ENCODE data around the gene TAF4. TPM values are rescaled to one million over a fixed set of nuclear protein-coding genes. Genes with fewer than 3 reads are reported as not detected.

TAF4 gene
- total and polyA plus RNA-seq, 2 of the 13 experiments (the other 11 are each of a cell fraction or from before 2014, with no cell fraction given) = 5.9 to 12.0 TPM

GRCh38 chr20:62065674-62066338 lies at the start of gene TAF4 (continued):
- TF ChIP-seq ZFP41 (CRISPR knock-in tag; IDR thresholded peaks at IDR 0.05; ENCODE audit: borderline replicate concordance) (no peak), ZNF746 (CRISPR knock-in tag; IDR thresholded peaks at IDR 0.05) (peak; percentile 49; the same call in 1 of the 2 replicates), TFDP2 (CRISPR knock-in tag; IDR thresholded peaks at IDR 0.05) (peak; percentile 58), MXD1 (CRISPR knock-in tag; IDR thresholded peaks at IDR 0.05) (peak; percentile 48; the same call in 1 of the 2 replicates), ZBTB39 (CRISPR knock-in tag; IDR thresholded peaks at IDR 0.05) (no peak), ZBTB38 (CRISPR knock-in tag; IDR thresholded peaks at IDR 0.05) (peak; percentile 22; the same call in 1 of the 2 replicates), ZNF792 (CRISPR knock-in tag; IDR thresholded peaks at IDR 0.05) (peak; percentile 84), BCL6 (CRISPR knock-in tag; IDR thresholded peaks at IDR 0.05) (peak; percentile 46; the same call in 1 of the 2 replicates), ATF7-NPFF (CRISPR knock-in tag; IDR thresholded peaks at IDR 0.05; ENCODE audit: low read depth) (peak; percentile 89; the same call in 1 of the 2 replicates), ZNF354B (CRISPR knock-in tag; IDR thresholded peaks at IDR 0.05) (no peak), ZNF790 (CRISPR knock-in tag; IDR thresholded peaks at IDR 0.05; ENCODE audit: borderline replicate concordance) (peak; percentile 41; the same call in 1 of the 2 replicates), JUNB (CRISPR knock-in tag; IDR thresholded peaks at IDR 0.05; ENCODE audit: borderline replicate concordance) (no peak), RBM39 (IDR thresholded peaks at IDR 0.05; ENCODE audit: low read depth, low read length, poor library complexity, severe bottlenecking) (no peak), GATAD2A (CRISPR knock-in tag; IDR thresholded peaks at IDR 0.05) (no peak), GATAD1 (CRISPR knock-in tag; IDR thresholded peaks at IDR 0.05) (peak; percentile 49; the same call in 1 of the 2 replicates), KLF11 (CRISPR knock-in tag; IDR thresholded peaks at IDR 0.05) (0 out of 2 replicates have a peak, but pooled peaks have one; percentile 35), TMF1 (CRISPR knock-in tag; IDR thresholded peaks at IDR 0.05; ENCODE audit: low read depth) (peak; percentile 92), ZNF282 (IDR thresholded peaks at IDR 0.05; ENCODE audit: partially characterized antibody) (no peak), ZMYM2 (CRISPR knock-in tag; IDR thresholded peaks at IDR 0.05) (no peak), SPEN (CRISPR knock-in tag; IDR thresholded peaks at IDR 0.05; ENCODE audit: low read depth) (peak; percentile 45), ZNF317 (CRISPR knock-in tag; IDR thresholded peaks at IDR 0.05) (no peak), MEIS1 (CRISPR knock-in tag; IDR thresholded peaks at IDR 0.05; ENCODE audit: borderline replicate concordance) (0 out of 2 replicates have a peak, but pooled peaks have one; percentile 7), ZNF292 (CRISPR knock-in tag; IDR thresholded peaks at IDR 0.05; ENCODE audit: borderline replicate concordance, low read depth) (no peak), REPIN1 (CRISPR knock-in tag; IDR thresholded peaks at IDR 0.05; ENCODE audit: borderline replicate concordance, low read depth) (0 out of 2 replicates have a peak, but pooled peaks have one; percentile 39), PAX8 (CRISPR knock-in tag; IDR thresholded peaks at IDR 0.05; ENCODE audit: borderline replicate concordance) (no peak), ZNF704 (CRISPR knock-in tag; IDR thresholded peaks at IDR 0.05; ENCODE audit: borderline replicate concordance) (peak; percentile 9; the same call in 1 of the 2 replicates), SSRP1 (CRISPR knock-in tag; IDR thresholded peaks at IDR 0.05) (no peak)

Measured in HepG2 (cell line).